ENCODE results near the gene JUNB.

Gene JUNB

GRCh38 chr19:12791345-12792050 lies at the start of gene JUNB:
Gene JUNB (plus strand): TSS chr19:12791486. CDS start chr19:12791772, 286 bp downstream.
- DNase-seq = peak; percentile 97

- DNase-seq = no peak
These were observed 46.0 kb upstream of the JUNB start for GRCh38 chr19:12745166-12745897.

GRCh38 chr19:12748489-12748888 lies 42.8 kb upstream of the JUNB start:
- DNase-seq = no peak

- no peak for DNase-seq
These were observed 41.3 kb upstream of the JUNB start for GRCh38 chr19:12749938-12750521.

GRCh38 chr19:12750851-12751250 lies 40.4 kb upstream of the JUNB start:
- DNase-seq = no peak

- no peak for DNase-seq
These were observed 39.7 kb upstream of the JUNB start, which contains the start of gene BEST2 for GRCh38 chr19:12751635-12752034. Gene BEST2 (plus strand): TSS chr19:12751791. CDS start chr19:12752593, 802 bp downstream.

- DNase-seq = no peak
These were observed 39.1 kb upstream of the JUNB start for GRCh38 chr19:12752056-12752781.

GRCh38 chr19:12754465-12755196 lies 36.7 kb upstream of the JUNB start:
- no peak for DNase-seq

- no peak for DNase-seq
These were observed 35.0 kb upstream of the JUNB start for GRCh38 chr19:12756150-12756883.

GRCh38 chr19:12757544-12758274 lies 33.6 kb upstream of the JUNB start:
- peak; percentile 64 for DNase-seq

GRCh38 chr19:12759686-12760085 lies 31.6 kb upstream of the JUNB start:
- no peak for DNase-seq

GRCh38 chr19:12763100-12763499 lies 28.2 kb upstream of the JUNB start:
- DNase-seq = no peak

- DNase-seq = no peak
These were observed 26.6 kb upstream of the JUNB start for GRCh38 chr19:12764698-12765097.

- DNase-seq = peak; percentile 86
These were observed 25.2 kb upstream of the JUNB start for GRCh38 chr19:12766051-12766521.

GRCh38 chr19:12767150-12767549 lies 24.1 kb upstream of the JUNB start:
- DNase-seq = no peak

- no peak for DNase-seq
These were observed 23.6 kb upstream of the JUNB start for GRCh38 chr19:12767666-12768065.

GRCh38 chr19:12769689-12770088 lies 21.6 kb upstream of the JUNB start:
- DNase-seq = peak; percentile 60

- no peak for DNase-seq
These were observed 20.4 kb upstream of the JUNB start for GRCh38 chr19:12770922-12771321.

GRCh38 chr19:12772323-12772722 lies 19.0 kb upstream of the JUNB start:
- no peak for DNase-seq

- DNase-seq = no peak
These were observed 17.7 kb upstream of the JUNB start for GRCh38 chr19:12773571-12773970.
